Ovary (tissue), 3 donors: ENCODE results near the gene TTC9B.

Experiments used
- EP300 ChIP-seq: sonication (generic); formaldehyde crosslinking; IDR thresholded peaks from one replicate; pipeline ENCODE4 v1.6.1; 2017; ENCODE audit warnings: antibody characterized with exemption
- TF ChIP-seq, protein P1 (sequence below), 3 donors: fragments of 450-650 bp in 2 of 3; fragments of 200-600 bp in 1 of 3; IDR thresholded peaks; one replicate each; pipeline versions ENCODE4 v1.5.1 to v1.8.0; 2016 to 2022; ENCODE audit warnings: antibody characterized with exemption in 3 of 3, mild to moderate bottlenecking in 1 of 3
- donor health status: DM: no; HTN: no; CAD: no.

DNA sequence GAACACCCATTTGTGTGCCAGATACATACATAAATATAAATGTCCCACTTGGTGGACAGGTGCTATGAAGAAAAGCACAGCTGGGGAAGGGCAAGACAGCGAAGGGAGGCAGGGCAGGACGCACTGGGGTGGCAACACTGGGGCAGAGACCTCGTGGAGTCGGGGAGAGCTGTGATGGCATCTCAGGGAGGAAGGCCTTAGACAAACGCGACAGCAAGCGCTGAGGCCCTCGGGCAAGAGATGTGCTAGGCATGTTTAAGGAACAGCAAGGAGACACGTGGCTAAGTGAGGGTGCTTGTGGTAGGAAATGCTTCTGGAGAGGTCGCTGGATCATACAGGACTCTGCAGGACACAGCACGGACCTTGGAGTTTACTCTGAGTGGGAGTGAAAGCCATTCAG is 31.6 kb upstream of the TTC9B start:
- TF ChIP-seq, protein P1, sequence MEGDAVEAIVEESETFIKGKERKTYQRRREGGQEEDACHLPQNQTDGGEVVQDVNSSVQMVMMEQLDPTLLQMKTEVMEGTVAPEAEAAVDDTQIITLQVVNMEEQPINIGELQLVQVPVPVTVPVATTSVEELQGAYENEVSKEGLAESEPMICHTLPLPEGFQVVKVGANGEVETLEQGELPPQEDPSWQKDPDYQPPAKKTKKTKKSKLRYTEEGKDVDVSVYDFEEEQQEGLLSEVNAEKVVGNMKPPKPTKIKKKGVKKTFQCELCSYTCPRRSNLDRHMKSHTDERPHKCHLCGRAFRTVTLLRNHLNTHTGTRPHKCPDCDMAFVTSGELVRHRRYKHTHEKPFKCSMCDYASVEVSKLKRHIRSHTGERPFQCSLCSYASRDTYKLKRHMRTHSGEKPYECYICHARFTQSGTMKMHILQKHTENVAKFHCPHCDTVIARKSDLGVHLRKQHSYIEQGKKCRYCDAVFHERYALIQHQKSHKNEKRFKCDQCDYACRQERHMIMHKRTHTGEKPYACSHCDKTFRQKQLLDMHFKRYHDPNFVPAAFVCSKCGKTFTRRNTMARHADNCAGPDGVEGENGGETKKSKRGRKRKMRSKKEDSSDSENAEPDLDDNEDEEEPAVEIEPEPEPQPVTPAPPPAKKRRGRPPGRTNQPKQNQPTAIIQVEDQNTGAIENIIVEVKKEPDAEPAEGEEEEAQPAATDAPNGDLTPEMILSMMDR (IDR thresholded peaks at IDR 0.05), result no peak
- no peak for TF ChIP-seq EP300
